HS-27A (cell line): ENCODE measurements around the gene DOC2B.
"Not testable (repeated sequence)": the region's sequence is repeated elsewhere in the genome, so short reads cannot be mapped to it uniquely, and the experiment has no call there.

Source experiments
- DNase-seq: peaks from one replicate; pipeline ENCODE4 v3.0.0-alpha.2; 2012; ENCODE audit warnings: low read depth, missing footprints

Gene DOC2B

DNA sequence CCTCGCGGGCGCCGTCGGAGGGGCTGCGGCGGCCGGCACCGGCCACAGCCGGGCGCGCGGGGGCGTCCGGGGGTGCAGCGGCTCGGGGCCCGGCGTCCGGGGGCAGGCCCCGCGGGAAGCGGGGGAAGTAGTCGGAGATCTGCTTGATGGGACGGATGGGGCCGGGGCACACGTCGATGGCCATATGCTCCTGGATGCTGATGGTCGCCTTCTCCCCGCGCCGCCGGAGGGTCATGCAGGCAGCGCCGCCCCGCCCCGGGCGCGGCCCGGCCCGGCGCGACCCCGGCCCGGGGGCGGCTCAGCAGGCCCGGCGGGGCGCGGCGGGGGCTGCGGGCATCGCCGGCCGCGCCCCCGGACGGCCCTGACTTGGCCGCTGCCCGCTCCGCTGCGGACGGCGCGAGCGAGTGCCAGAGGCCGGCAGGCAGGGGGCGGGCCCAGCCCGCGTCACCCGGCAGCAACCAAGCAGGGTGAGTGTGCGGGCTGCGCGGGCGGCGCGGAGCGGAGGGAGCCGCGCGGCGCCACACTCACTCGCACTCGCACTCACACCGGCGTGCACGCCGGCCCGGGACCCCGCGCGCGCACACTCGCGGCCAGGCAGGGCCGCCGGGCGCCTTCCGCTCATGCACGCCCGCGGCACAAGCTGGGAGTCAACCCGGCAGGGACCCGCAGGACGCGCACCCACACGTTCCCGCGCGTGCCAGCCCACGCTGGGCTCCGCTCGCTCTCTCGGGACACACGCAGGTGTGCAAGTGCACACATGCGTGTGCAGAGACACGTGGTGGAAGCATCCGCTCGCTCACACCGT lies at the start of gene DOC2B:
TSS of gene DOC2B (minus strand) at position 406 of the 805 bp plus-strand sequence. CDS start at position 235, 171 bp downstream.
- no peak for DNase-seq

GRCh38 chr17:230395-230770 lies 48.9 kb upstream of the DOC2B start:
- DNase-seq: no peak

GRCh38 chr17:229709-230394 lies 48.4 kb upstream of the DOC2B start:
- DNase-seq: no peak

- no peak for DNase-seq
Observed at GRCh38 chr17:228951-229708, 47.7 kb upstream of the DOC2B start.

GRCh38 chr17:227946-228615 lies 46.6 kb upstream of the DOC2B start:
- no peak for DNase-seq

- no peak for DNase-seq
Observed at GRCh38 chr17:227078-227945, 45.9 kb upstream of the DOC2B start.

- DNase-seq: no peak
Observed at GRCh38 chr17:226108-227077, 44.9 kb upstream of the DOC2B start.

DNA sequence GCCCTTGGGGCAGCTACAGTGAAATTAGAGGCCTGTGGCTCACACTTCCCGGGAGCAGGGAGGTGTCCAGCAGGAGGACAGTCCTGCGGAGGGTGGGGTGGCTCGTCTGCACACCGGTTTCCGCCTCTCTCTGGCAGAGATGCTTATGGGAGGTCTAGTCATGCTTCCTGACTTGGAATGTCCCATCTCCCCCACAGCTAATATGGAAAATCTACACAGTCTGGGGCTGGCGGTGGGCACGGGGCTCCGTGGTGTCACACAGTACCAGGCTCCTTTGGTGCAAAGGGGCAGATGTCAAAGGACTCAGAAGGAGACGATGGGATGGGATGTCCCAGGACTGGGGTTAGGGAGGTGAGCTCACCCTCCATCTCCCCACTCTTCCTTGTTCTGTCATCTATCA lies 44.1 kb upstream of the DOC2B start:
- no peak for DNase-seq

GRCh38 chr17:224576-224975 lies 43.1 kb upstream of the DOC2B start:
- not testable (repeated sequence) for DNase-seq

- no peak for DNase-seq
Observed at GRCh38 chr17:223723-224471, 42.4 kb upstream of the DOC2B start.

GRCh38 chr17:222172-222571 lies 40.7 kb upstream of the DOC2B start:
- no peak for DNase-seq

GRCh38 chr17:219696-220095 lies 38.2 kb upstream of the DOC2B start:
- no peak for DNase-seq

- DNase-seq: no peak
Observed at GRCh38 chr17:218432-219110, 37.1 kb upstream of the DOC2B start.

DNA sequence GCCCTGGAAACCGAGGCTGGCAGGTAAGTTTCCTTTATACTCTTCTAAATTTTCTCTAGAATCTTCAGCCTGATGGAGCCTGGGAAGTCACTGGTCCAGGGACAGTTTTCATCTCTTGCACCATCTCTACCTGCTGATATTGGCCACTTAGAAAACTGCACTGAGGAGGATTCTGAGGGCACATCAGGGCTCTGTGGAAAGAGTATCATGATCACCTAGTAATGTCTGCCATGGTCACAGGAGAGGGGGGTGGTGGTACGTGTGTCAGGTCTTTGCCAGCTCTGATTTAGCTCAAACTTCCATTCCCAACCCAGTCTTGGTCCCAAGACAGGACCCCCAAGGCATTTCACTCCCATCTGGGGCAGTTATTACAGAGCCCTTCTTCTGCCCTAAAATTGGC lies 35.2 kb upstream of the DOC2B start:
- no peak for DNase-seq

DNA sequence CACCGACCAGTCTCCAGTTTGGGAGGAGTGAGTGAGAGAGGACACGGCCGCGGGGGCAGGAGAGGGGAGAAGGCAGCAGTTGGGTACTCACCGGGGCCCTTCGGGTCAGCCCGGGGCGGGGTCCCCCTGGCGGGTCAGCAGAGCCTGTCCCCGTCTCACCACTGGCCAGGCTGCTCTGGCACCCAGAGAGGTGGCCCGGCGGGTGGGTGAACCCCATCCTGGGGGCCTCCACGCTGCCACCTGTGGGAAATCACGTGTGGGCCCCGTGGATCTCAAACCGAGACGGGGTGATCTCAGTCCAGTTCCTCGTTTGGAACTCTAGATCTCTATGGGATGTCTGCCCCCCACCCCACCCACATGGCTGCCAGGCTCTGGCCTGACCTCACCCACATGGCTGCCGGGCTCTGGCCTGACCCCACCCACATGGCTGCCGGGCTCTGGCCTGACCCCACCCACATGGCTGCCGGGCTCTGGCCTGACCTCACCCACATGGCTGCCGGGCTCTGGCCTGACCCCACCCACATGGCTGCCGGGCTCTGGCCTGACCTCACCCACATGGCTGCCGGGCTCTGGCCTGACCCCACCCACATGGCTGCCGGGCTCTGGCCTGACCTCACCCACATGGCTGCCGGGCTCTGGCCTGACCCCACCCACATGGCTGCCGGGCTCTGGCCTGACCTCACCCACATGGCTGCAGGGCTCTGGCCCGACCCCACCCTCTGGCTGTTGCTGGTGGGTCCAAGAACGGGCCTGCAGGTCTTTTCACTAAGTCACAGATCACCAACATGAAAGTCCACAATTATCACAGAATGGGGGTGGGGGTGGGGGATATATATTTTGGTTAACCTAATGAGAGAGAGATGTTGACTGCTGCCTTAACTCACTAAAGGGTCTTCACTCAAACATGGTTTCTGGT lies 34.4 kb upstream of the DOC2B start:
- not testable (repeated sequence) for DNase-seq

DNA sequence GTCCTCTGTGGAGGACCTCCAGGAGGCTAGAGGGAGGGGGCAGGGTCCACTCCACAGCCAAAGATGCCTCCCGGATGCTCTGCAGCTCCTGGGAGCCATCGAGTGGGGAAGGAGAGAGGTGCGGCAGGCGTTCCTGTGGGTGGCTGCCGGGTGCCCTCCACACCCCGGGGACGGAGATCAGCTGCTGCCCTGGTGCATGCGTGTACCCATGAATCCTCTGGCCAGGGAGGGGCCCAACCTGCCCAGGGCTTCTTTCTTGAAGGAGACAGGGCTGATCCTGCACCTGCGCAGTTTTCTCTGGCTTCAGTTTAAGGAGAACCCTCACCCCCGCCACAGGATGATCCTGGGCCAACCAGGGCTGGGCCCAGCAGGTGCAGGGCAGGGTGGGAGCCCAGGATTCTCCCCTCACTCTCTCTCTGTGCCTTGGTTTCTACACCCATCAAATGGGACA lies 33.5 kb upstream of the DOC2B start:
- DNase-seq: no peak

GRCh38 chr17:213286-214105 lies 32.0 kb upstream of the DOC2B start:
- no peak for DNase-seq
